ENCODE measurements around the gene MCF2L2.

MCF2L2 gene

GRCh38 chr3:183227586-183227985 is 200.8 kb downstream of the MCF2L2 start:
- peak in 1 of 2 donors; percentile 43 for DNase-seq

DNA sequence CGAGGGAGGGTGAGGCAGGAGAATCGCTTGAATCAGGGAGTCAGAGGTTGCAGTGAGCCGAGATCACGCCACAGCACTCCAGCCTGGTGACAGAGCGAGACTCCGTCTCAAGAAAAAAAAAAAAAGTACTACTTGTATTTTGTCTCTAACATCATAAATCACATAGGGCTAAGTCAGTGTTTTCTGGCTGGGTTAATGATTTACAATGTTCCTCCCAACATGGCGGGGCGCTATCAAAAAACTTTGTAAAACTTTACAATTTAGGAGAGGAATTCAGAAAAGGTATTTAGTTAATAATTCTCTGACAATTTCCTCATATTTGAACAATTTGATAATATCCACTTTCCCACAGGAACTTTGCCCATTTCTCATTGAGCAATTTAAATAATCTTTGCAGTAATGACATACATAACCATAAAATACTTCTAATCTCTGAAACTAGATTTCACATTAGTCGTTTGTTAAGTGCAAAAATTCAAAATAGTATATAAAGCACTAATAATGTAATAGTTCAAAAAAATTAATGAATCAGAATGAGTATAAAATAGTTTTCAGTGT is 202.0 kb downstream of the MCF2L2 start:
- DNase-seq = no peak

- DNase-seq = peak in 1 of 2 donors; percentile 46
These were observed 204.0 kb downstream of the MCF2L2 start for GRCh38 chr3:183224180-183224970.

DNA sequence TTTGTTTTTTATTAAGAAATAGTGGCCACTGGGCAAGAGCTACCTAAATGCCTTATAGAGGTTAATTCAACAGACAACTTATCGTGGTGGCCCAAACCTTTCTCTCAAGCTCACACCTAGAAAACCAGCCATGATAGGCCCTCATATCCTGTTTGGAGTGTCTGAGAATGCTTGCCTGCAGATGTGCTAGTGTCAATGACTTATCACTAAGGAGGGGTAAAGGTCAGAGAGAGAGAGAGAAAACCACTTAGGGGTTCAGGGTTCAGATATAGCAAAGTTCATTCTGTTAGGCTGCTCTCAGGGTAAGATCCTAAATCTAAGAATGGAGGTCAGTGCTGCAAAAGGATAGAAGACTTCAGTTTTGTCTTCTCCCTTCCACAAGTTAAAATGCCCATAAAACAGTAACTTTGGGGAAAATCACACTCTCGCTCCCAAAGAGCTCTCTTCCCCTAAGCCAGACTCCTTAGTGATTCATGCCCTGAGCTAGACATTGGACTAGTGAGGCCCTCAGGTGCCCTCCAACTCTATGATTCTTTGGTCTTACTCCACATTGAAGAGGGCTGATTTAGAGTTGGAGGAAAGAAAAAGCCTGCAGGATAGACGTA is 205.7 kb downstream of the MCF2L2 start:
- DNase-seq = no peak

GRCh38 chr3:183220828-183221227 is 207.6 kb downstream of the MCF2L2 start:
- DNase-seq = no peak

DNA sequence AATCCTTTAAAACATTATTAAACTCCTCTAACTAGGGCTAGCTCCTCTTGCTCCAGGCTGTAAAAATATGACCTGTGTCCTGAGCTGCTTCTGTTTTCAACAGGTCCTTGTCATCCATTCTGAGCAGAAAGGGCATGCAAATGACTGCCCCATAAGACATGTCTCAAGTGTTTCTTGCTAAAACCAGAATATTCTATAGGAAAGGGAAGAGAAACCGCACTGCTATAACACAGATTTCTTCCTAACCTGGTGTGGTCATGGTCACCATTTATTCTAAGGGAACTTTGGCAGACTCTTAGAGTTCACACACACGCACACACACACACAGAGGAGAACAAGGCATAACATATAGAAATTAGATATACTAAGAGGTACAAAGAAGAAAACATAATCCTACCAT is 209.6 kb downstream of the MCF2L2 start:
- DNase-seq = no peak

DNA sequence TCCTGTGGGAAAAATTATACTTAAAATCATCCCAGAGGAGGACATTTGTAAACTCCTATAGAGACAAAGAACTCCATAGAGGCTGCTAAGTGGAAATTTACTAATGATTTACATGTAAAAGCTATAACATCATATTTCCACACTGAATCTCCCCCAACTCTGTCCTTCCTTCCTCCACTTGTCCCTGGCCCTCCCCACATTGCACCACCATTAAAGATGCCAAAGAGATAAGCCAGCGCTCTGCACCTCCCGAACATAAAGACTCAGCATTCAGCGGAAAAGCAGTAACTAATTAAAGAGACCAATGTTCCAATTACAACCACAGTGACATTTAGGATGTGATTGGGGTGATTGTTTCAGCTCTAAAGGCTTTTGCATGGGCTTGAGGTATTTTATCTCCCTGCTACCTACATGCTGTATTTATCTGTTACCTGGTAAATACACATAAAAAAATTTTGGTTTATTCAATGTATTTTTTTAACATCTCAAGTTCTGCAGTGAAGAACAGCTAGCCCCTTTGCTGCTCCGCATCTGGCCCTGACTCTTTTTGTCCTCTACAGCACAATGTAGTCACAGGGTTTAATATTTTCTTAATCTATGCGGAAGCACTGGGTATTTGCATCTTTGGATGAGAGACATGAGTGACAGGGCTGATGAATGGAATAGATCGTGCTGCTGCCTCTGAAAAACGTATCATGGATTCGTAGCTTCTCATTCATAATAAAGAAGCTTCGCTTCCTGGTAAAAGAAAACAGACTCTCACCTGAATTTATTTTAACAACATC is 210.7 kb downstream of the MCF2L2 start:
- DNase-seq = no peak

GRCh38 chr3:183215591-183216202 is 212.7 kb downstream of the MCF2L2 start:
- DNase-seq = no peak

- DNase-seq = no peak
These were observed 214.2 kb downstream of the MCF2L2 start for GRCh38 chr3:183214277-183214612.

- DNase-seq = no peak
These were observed 214.8 kb downstream of the MCF2L2 start for GRCh38 chr3:183213415-183214276.

DNA sequence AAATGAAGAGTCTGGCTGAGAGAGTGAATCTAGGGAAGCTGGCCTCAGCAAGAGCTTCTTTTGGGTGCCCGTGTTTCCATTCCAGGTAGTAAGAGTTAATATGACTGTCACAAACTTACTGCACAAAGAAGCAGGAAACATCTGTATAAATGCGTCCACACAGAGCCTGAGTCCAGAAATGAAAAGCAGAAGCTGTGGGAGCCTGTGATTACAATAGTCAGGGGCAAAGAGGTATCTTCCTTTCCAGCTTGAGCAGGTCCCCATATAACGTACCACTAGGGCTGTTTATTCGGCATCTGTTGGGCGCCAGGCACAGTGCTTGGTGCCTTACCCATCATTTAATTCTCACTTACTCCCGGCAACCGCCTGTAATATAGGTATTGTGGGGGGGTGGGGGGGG is 215.9 kb downstream of the MCF2L2 start:
- no peak for DNase-seq

DNA sequence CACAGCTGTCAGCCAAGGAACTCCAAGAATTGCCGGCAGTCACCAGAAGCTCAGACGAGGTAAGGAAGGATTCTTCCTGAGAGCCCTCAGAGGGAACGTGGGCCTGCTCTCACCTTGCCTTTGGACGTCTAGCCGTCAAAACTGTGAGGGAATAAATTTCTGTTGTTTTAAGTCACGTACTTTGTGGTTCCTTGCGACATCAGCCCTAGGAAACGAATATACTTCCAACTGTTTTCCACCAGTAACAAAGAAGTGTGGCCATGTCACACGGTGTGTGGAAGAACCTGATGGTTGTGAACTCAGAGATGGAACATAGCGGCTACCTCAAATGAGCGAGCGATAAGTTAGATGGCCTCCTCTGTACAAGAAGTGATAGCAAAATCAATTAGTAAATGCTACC is 216.3 kb downstream of the MCF2L2 start:
- DNase-seq = no peak

GRCh38 chr3:183211352-183211751 is 217.1 kb downstream of the MCF2L2 start:
- no peak for DNase-seq

- peak; percentile 53 to 56 for DNase-seq
These were observed 217.5 kb downstream of the MCF2L2 start for GRCh38 chr3:183210862-183211341.

DNA sequence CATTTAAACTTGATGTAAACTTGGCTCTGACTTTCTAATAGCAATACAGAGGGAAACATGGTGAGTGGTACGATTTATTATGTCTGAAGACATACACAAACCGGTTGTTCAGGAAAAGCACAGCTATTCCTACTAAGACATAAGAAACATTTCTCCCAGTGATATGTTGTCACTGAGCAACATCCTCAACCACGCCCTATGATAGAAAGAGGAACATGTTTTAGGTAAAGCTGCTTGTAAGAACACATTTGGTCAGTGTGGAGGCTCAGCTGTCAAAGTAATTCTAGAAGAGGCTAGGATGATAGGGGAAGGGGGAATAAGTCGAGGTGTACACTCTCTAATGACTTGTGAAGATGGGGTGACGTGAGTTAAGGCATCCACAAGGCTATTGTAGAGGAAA is 218.1 kb downstream of the MCF2L2 start:
- DNase-seq = no peak

DNA sequence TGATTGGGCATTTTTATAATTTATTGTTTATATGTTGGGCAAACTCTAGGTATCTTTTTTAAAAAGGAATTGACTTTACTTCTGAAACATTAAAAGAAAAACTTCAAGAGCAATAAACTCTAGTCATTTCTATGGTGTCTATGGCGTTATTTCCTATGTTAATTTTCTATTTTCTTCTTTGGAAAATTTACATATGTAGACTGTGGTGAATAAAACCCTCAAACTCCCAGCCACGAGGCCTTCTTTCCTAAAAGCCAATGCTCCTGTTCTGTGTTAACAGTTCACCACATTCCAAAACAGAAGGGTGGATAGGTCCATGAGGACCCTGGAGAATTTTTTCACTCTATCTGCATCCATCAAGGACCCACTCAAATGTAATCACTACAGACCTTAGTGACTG is 219.6 kb downstream of the MCF2L2 start:
- DNase-seq = no peak

DNA sequence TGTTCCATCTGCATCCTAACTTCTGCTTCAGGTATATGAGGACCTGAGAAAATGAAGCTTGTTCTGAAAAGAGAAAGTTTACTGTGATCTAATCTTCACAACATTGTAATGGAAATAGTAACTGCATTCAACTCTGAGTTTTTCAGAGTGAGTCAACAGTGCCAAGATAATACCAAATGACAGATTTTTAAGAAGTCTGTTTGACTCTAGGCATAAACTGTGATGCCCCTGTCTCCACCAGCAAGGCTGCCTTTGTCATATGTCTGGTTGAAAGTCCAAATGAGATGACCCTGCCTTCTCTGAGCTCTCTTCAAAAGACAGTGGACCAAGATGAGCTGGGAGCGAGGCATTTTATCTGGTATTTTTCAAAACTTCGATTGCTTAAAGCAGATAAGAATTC is 220.2 kb downstream of the MCF2L2 start:
- DNase-seq = peak in 1 of 2 donors; percentile 21

DNA sequence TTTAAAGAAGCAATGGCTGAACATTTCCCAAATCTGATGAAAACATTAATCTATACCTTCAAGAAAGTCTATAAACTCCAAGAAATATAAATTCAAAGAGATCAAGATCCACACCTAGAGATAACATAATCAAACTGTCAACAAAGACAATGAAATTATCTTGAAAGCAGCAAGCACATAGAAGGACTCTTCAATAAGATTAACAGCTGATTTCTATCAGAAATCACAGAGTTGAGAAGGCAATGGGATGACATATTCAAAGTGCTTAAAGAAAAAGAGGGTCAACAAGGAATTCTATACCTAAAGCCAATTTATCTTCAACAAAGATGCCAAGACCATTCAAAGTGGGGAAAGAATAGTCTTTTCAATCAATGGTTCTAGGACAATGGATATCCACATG is 224.7 kb downstream of the MCF2L2 start:
- no peak for DNase-seq

GRCh38 chr3:183202004-183202722 is 226.3 kb downstream of the MCF2L2 start:
- DNase-seq = no peak

- no peak for DNase-seq
These were observed 229.5 kb downstream of the MCF2L2 start for GRCh38 chr3:183198939-183199338.

GRCh38 chr3:183197734-183198133 is 230.7 kb downstream of the MCF2L2 start:
- DNase-seq = no peak
